Mesenchymal stem cell (in vitro differentiated cells and primary cell): ENCODE data around the gene HOXA3.

Experiments
- DNase-seq: peaks from one replicate; pipeline ENCODE4 v3.0.0-alpha.2; 2013
- H2AFZ ChIP-seq: one replicate; pipeline ENCODE4 v1.6.1; 2013; ENCODE audit warnings: low read depth, mild to moderate bottlenecking, control low read depth, inconsistent platforms, low read length, moderate library complexity
- H2AK5ac ChIP-seq: 2 replicates; pipeline ENCODE4 v1.6.1; 2013; ENCODE audit warnings: low read length, moderate library complexity, mild to moderate bottlenecking, inconsistent platforms; ENCODE audit not compliant: severe bottlenecking
- H2BK120ac ChIP-seq: one replicate; pipeline ENCODE4 v1.6.1; 2013; ENCODE audit warnings: low read depth, mild to moderate bottlenecking, inconsistent platforms, low read length, moderate library complexity
- H2BK12ac ChIP-seq, 2 experiments: one replicate each; pipeline ENCODE4 v1.6.1; 2013; ENCODE audit warnings: inconsistent platforms in 2 of 2, low read length in 2 of 2, mild to moderate bottlenecking in 2 of 2, moderate library complexity in 2 of 2, control low read depth in 1 of 2
- H2BK15ac ChIP-seq: one replicate; pipeline ENCODE4 v1.6.1; 2013; ENCODE audit warnings: mild to moderate bottlenecking, low read depth, inconsistent platforms; ENCODE audit not compliant: poor library complexity, severe bottlenecking
- H2BK5ac ChIP-seq: 2 replicates; pipeline ENCODE4 v1.6.1; 2013; ENCODE audit warnings: low read depth, mild to moderate bottlenecking, low read length, control low read depth, inconsistent platforms; ENCODE audit not compliant: poor library complexity, severe bottlenecking
- H3K14ac ChIP-seq, 2 experiments: one replicate each; pipeline ENCODE4 v1.6.1; 2013; ENCODE audit warnings: inconsistent platforms in 2 of 2, low read length in 2 of 2, control low read depth in 1 of 2, mild to moderate bottlenecking in 1 of 2, moderate library complexity in 1 of 2
- H3K18ac ChIP-seq, 2 experiments: one replicate each; pipeline ENCODE4 v1.6.1; 2013; ENCODE audit warnings: inconsistent platforms in 2 of 2, low read length in 2 of 2, control low read depth in 1 of 2, low read depth in 1 of 2, mild to moderate bottlenecking in 1 of 2
- H3K23ac ChIP-seq, 2 experiments: one replicate each; pipeline ENCODE4 v1.6.1; 2013; ENCODE audit warnings: inconsistent platforms in 2 of 2, low read length in 2 of 2, mild to moderate bottlenecking in 2 of 2, moderate library complexity in 2 of 2, control low read depth in 1 of 2
- H3K27ac ChIP-seq: 2 replicates; pipeline ENCODE4 v1.5.1; 2013; ENCODE audit warnings: mild to moderate bottlenecking, moderate library complexity, low read length, control low read depth, inconsistent platforms; ENCODE audit not compliant: poor library complexity, severe bottlenecking
- H3K27me3 ChIP-seq, 2 experiments: 2 replicates each; pipeline versions ENCODE4 v1.6.1 to v1.7.0; 2013; ENCODE audit warnings: low read length in 2 of 2, mild to moderate bottlenecking in 2 of 2, moderate library complexity in 2 of 2, control low read depth in 1 of 2, inconsistent platforms in 1 of 2; ENCODE audit not compliant: control insufficient read depth in 1 of 2, insufficient read depth in 1 of 2
- H3K36me3 ChIP-seq, 2 experiments: 2 replicates each; pipeline versions ENCODE4 v1.6.1 to v1.7.0; 2013; ENCODE audit warnings: low read length in 2 of 2, control low read depth in 1 of 2, inconsistent platforms in 1 of 2, low read depth in 1 of 2, mild to moderate bottlenecking in 1 of 2; ENCODE audit not compliant: insufficient read depth in 2 of 2, control insufficient read depth in 1 of 2
- H3K4ac ChIP-seq, 2 experiments: one replicate each; pipeline ENCODE4 v1.6.1; 2013; ENCODE audit warnings: inconsistent platforms in 2 of 2, low read length in 2 of 2, mild to moderate bottlenecking in 2 of 2, moderate library complexity in 2 of 2, control low read depth in 1 of 2, low read depth in 1 of 2
- H3K4me1 ChIP-seq: 2 replicates; pipeline ENCODE4 v1.6.1; 2013; ENCODE audit warnings: low read depth, low read length, control low read depth; ENCODE audit not compliant: control insufficient read depth, insufficient read depth
- H3K4me2 ChIP-seq: 2 replicates; pipeline ENCODE4 v1.6.1; 2013; ENCODE audit warnings: low read length, mild to moderate bottlenecking, inconsistent platforms; ENCODE audit not compliant: poor library complexity, severe bottlenecking
- H3K4me3 ChIP-seq, 2 experiments: 2 replicates each; pipeline versions ENCODE4 v1.5.1 to v1.7.0; 2013; ENCODE audit warnings: low read length in 2 of 2, mild to moderate bottlenecking in 2 of 2, control low read depth in 1 of 2, low read depth in 1 of 2; ENCODE audit not compliant: insufficient read depth in 1 of 2
- H3K79me1 ChIP-seq: replicated peaks from 2 replicates; pipeline ENCODE4 v1.6.1; 2013; ENCODE audit warnings: mild to moderate bottlenecking, control low read depth, low read length, inconsistent platforms; ENCODE audit not compliant: poor library complexity, severe bottlenecking
- H3K9ac ChIP-seq: 2 replicates; pipeline ENCODE4 v1.7.0; 2013; ENCODE audit warnings: mild to moderate bottlenecking, low read length, moderate library complexity
- H3K9me3 ChIP-seq: 2 replicates; pipeline ENCODE4 v1.7.0; 2013; ENCODE audit warnings: mild to moderate bottlenecking, low read length; ENCODE audit not compliant: control insufficient read depth
- H4K8ac ChIP-seq: one replicate; pipeline ENCODE4 v1.6.1; 2013; ENCODE audit warnings: inconsistent platforms, mild to moderate bottlenecking, low read length, moderate library complexity
- H4K91ac ChIP-seq: one replicate; pipeline ENCODE4 v1.6.1; 2013; ENCODE audit warnings: mild to moderate bottlenecking, low read length, inconsistent platforms
- WGBS: methylation state at CpG from one replicate; pipeline ENCODE4 v1.1.7; 2013; ENCODE audit warnings: mixed read lengths; 5-methylcytosine and 5-hydroxymethylcytosine counted together

The HOXA3 gene

GRCh38 chr7:27133409-27134231 lies 18.8 kb downstream of the HOXA3 start:
- 46% methylated on average over 14 of the region's 18 CpGs for WGBS
- Histone ChIP-seq H3K27me3 (no peaks in the 10 kb centered on the region), H4K8ac (no peak overlapping the region), H3K4ac (no peak overlapping the region), H3K18ac (no peak overlapping the region), H3K4me3 (peak overlapping the region in 1 of 2 experiments; percentile 32), H3K4me2 (no peak overlapping the region), H2AK5ac (no peak overlapping the region), H2BK12ac (no peak overlapping the region), H4K91ac (no peak overlapping the region), H3K27ac (no peak overlapping the region), H3K79me1 (no peaks in the 10 kb centered on the region), H3K9me3 (no peaks in the 10 kb centered on the region), H3K9ac (peak overlapping the region; percentile 77), H3K23ac (no peak overlapping the region), H2AFZ (no peak overlapping the region), H3K4me1 (peaks cover 13% of the 10 kb centered on the region), H2BK120ac (no peak overlapping the region), H3K14ac (no peak overlapping the region), H2BK5ac (no peak overlapping the region), H3K36me3 (peaks cover 0 to 6% of the 10 kb centered on the region in 2 experiments), H2BK15ac (no peak overlapping the region)
- DNase-seq, result no peak

- Histone ChIP-seq H3K9me3 (no peaks in the 10 kb centered on the region), H4K8ac (no peak overlapping the region), H3K79me1 (no peaks in the 10 kb centered on the region), H3K4me2 (no peak overlapping the region), H3K4me3 (no peak overlapping the region), H2BK120ac (no peak overlapping the region), H3K4ac (no peak overlapping the region), H3K27ac (no peak overlapping the region), H2AFZ (no peak overlapping the region), H3K4me1 (peaks cover 13% of the 10 kb centered on the region), H2BK5ac (no peak overlapping the region), H3K36me3 (peaks cover 0 to 8% of the 10 kb centered on the region in 2 experiments), H4K91ac (no peak overlapping the region), H3K9ac (no peak overlapping the region), H2BK12ac (no peak overlapping the region), H2BK15ac (no peak overlapping the region), H3K27me3 (no peaks in the 10 kb centered on the region), H3K14ac (no peak overlapping the region), H3K23ac (no peak overlapping the region), H2AK5ac (no peak overlapping the region), H3K18ac (no peak overlapping the region)
- DNase-seq, result no peak
- 22% methylated on average over 6 of the region's 6 CpGs for WGBS
Measured at GRCh38 chr7:27132978-27133377, 19.4 kb downstream of the HOXA3 start.

- H3K18ac ChIP-seq, result no peak overlapping the region
- H2AFZ ChIP-seq, result no peak overlapping the region
- no peak overlapping the region for H4K91ac ChIP-seq
- H2AK5ac ChIP-seq, result no peak overlapping the region
- no peaks in the 10 kb centered on the region for H3K27me3 ChIP-seq
- H3K9ac ChIP-seq, result peak overlapping the region; percentile 87
- H3K79me1 ChIP-seq, result no peaks in the 10 kb centered on the region
- H3K4me2 ChIP-seq, result no peak overlapping the region
- no peak overlapping the region for H3K14ac ChIP-seq
- H2BK120ac ChIP-seq, result no peak overlapping the region
- no peak overlapping the region for H3K23ac ChIP-seq
- no peak overlapping the region for H3K27ac ChIP-seq
- no peak overlapping the region for H2BK5ac ChIP-seq
- H3K36me3 ChIP-seq, result peaks cover 0 to 5% of the 10 kb centered on the region in 2 experiments
- no peak overlapping the region for H3K4ac ChIP-seq
- no peak overlapping the region for H3K4me3 ChIP-seq
- no peaks in the 10 kb centered on the region for H3K9me3 ChIP-seq
- H4K8ac ChIP-seq, result no peak overlapping the region
- no peak overlapping the region for H2BK15ac ChIP-seq
- H3K4me1 ChIP-seq, result peaks cover 13% of the 10 kb centered on the region
- H2BK12ac ChIP-seq, result no peak overlapping the region
- DNase-seq, result no peak
- WGBS, result 62% methylated on average over 2 of the region's 2 CpGs
Measured at GRCh38 chr7:27132214-27132613, 20.2 kb downstream of the HOXA3 start.

GRCh38 chr7:27131390-27131819 lies 21.0 kb downstream of the HOXA3 start:
- WGBS, result 38% methylated on average over 10 of the region's 12 CpGs
- no peak overlapping the region for H3K4ac ChIP-seq
- H3K18ac ChIP-seq, result peak overlapping the region in 1 of 2 experiments; percentile 67
- no peak overlapping the region for H2BK12ac ChIP-seq
- H3K36me3 ChIP-seq, result peaks cover 0 to 5% of the 10 kb centered on the region in 2 experiments
- no peak overlapping the region for H3K14ac ChIP-seq
- peak overlapping the region; percentile 51 for H3K4me2 ChIP-seq
- H3K4me3 ChIP-seq, result peak overlapping the region; percentile 67 to 83
- H3K4me1 ChIP-seq, result peaks cover 10% of the 10 kb centered on the region
- H3K27me3 ChIP-seq, result no peaks in the 10 kb centered on the region
- no peaks in the 10 kb centered on the region for H3K9me3 ChIP-seq
- H4K91ac ChIP-seq, result peak overlapping the region; percentile 76
- peak overlapping the region; percentile 87 for H3K9ac ChIP-seq
- H4K8ac ChIP-seq, result peak overlapping the region; percentile 77
- no peak overlapping the region for H2BK15ac ChIP-seq
- DNase-seq, result no peak
- no peak overlapping the region for H2AK5ac ChIP-seq
- no peaks in the 10 kb centered on the region for H3K79me1 ChIP-seq
- no peak overlapping the region for H2BK5ac ChIP-seq
- H2BK120ac ChIP-seq, result no peak overlapping the region
- peak overlapping the region; percentile 0 for H3K27ac ChIP-seq
- no peak overlapping the region for H3K23ac ChIP-seq
- no peak overlapping the region for H2AFZ ChIP-seq
